ENCODE measurements around the gene PLA2G6. TPM values are rescaled to one million over a fixed set of nuclear protein-coding genes. Genes with fewer than 3 reads are reported as not detected.

The PLA2G6 gene
- total and polyA plus RNA-seq, 9 of the 15 experiments (the other 6 are each of a cell fraction or from before 2014, with no cell fraction given): 0.11 to 12.2 (median 9.7) TPM

DNA sequence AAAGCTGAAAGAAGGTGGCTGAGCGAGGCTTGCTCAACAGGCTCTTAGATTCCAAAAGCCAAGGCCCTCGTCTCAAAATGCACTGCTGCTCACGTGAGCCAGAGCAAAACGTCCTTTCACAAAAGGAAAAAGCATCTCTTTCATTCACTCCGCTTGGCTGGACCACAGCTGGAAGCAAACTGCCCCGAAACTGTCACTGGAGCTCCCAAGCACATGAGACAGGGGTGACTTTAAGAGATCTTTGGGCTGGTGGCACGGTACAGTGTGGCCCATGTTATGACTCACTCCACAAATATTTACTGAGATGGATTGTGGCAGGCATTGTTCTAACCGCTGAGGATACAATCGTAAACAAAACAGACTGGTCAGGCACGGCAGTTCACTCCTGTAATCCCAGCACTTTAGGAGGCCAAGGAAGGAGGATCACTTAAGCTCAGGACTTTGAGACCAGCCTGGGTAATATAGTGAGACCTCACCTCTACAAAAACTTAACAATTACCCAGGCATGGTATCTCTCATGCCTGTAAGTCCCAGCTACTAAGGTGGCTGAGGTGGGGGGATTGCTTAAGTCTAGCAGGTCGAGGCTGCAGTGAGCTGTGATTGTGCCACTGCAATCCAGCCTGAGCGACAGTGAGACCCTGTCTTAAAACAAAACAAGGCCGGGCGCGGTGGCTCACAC is 3.6 kb downstream of the PLA2G6 start (continued):
- no peak for TF ChIP-seq ARHGAP35 (IDR thresholded peaks at IDR 0.05; ENCODE audit: partially characterized antibody)
- TF ChIP-seq ZNF592 (IDR thresholded peaks at IDR 0.05): peak; percentile 53
- TF ChIP-seq, protein P1, sequence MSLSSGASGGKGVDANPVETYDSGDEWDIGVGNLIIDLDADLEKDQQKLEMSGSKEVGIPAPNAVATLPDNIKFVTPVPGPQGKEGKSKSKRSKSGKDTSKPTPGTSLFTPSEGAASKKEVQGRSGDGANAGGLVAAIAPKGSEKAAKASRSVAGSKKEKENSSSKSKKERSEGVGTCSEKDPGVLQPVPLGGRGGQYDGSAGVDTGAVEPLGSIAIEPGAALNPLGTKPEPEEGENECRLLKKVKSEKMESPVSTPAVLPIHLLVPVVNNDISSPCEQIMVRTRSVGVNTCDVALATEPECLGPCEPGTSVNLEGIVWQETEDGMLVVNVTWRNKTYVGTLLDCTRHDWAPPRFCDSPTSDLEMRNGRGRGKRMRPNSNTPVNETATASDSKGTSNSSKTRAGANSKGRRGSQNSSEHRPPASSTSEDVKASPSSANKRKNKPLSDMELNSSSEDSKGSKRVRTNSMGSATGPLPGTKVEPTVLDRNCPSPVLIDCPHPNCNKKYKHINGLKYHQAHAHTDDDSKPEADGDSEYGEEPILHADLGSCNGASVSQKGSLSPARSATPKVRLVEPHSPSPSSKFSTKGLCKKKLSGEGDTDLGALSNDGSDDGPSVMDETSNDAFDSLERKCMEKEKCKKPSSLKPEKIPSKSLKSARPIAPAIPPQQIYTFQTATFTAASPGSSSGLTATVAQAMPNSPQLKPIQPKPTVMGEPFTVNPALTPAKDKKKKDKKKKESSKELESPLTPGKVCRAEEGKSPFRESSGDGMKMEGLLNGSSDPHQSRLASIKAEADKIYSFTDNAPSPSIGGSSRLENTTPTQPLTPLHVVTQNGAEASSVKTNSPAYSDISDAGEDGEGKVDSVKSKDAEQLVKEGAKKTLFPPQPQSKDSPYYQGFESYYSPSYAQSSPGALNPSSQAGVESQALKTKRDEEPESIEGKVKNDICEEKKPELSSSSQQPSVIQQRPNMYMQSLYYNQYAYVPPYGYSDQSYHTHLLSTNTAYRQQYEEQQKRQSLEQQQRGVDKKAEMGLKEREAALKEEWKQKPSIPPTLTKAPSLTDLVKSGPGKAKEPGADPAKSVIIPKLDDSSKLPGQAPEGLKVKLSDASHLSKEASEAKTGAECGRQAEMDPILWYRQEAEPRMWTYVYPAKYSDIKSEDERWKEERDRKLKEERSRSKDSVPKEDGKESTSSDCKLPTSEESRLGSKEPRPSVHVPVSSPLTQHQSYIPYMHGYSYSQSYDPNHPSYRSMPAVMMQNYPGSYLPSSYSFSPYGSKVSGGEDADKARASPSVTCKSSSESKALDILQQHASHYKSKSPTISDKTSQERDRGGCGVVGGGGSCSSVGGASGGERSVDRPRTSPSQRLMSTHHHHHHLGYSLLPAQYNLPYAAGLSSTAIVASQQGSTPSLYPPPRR (CRISPR knock-in tag; IDR thresholded peaks at IDR 0.05; ENCODE audit: borderline replicate concordance): no peak
- TF ChIP-seq SOX6 (IDR thresholded peaks at IDR 0.05): peak; percentile 96
- TF ChIP-seq SUPT5H (IDR thresholded peaks at IDR 0.05): no peak
- TF ChIP-seq CBFB (CRISPR knock-in tag; IDR thresholded peaks at IDR 0.05): no peak
- TF ChIP-seq RBBP5 (IDR thresholded peaks at IDR 0.05; ENCODE audit: borderline replicate concordance, insufficient read depth, low read length, poor library complexity, severe bottlenecking): no peak
- TF ChIP-seq RB1 (IDR thresholded peaks at IDR 0.05; ENCODE audit: low read depth): no peak
- no peak for TF ChIP-seq JUNB (CRISPR knock-in tag; conservative IDR thresholded peaks at IDR 0.05)
- TF ChIP-seq ZNF699 (CRISPR knock-in tag; IDR thresholded peaks at IDR 0.05; ENCODE audit: insufficient replicate concordance): no peak
- peak; percentile 49; the same call in 1 of the 2 replicates for TF ChIP-seq CTBP1 (IDR thresholded peaks at IDR 0.05; ENCODE audit: borderline replicate concordance)
- TF ChIP-seq EHMT2 (IDR thresholded peaks at IDR 0.05): no peak
- no peak for TF ChIP-seq ZBED1 (IDR thresholded peaks at IDR 0.05)
- TF ChIP-seq FOXJ2 (tag; IDR thresholded peaks at IDR 0.05): 0 out of 2 replicates have a peak, but pooled peaks have one; percentile 30
- TF ChIP-seq HNRNPL (IDR thresholded peaks at IDR 0.05; ENCODE audit: low read depth, low read length): no peak
- TF ChIP-seq TCFL5 (CRISPR knock-in tag; conservative IDR thresholded peaks at IDR 0.05): no peak
- no peak for TF ChIP-seq XRCC3 (IDR thresholded peaks at IDR 0.05)
- TF ChIP-seq L3MBTL2 (IDR thresholded peaks at IDR 0.05): peak; percentile 29; the same call in 1 of the 2 replicates
- no peak for TF ChIP-seq KLF16 (IDR thresholded peaks at IDR 0.05)
- TF ChIP-seq FOXK1 (CRISPR knock-in tag; IDR thresholded peaks at IDR 0.05; ENCODE audit: borderline replicate concordance): no peak
- no peak for TF ChIP-seq ARID2 (IDR thresholded peaks at IDR 0.05)

Measured in K562 (cell line).